Endodermal cell (in vitro differentiated cells): ENCODE results near the gene IFT88. TPM values are rescaled to one million over a fixed set of nuclear protein-coding genes. Genes with fewer than 3 reads are reported as not detected.

ENCODE experiments used
- DNase-seq: peaks from one replicate; pipeline ENCODE4 v3.0.0-alpha.2; 2017
- H3K27ac ChIP-seq: 2 replicates; pipeline ENCODE4 v1.5.1; 2013; ENCODE audit warnings: mild to moderate bottlenecking, low read depth, low read length, moderate library complexity
- H3K27me3 ChIP-seq: 2 replicates; pipeline ENCODE4 v1.6.1; 2013; ENCODE audit warnings: mild to moderate bottlenecking, low read length, moderate library complexity; ENCODE audit not compliant: insufficient read depth, control insufficient read depth, poor library complexity, severe bottlenecking
- H3K36me3 ChIP-seq: 2 replicates; pipeline ENCODE4 v1.7.0; 2013; ENCODE audit warnings: mild to moderate bottlenecking, low read length, moderate library complexity; ENCODE audit not compliant: control insufficient read depth, insufficient read depth
- H3K4me1 ChIP-seq: one replicate; pipeline ENCODE4 v1.7.0; 2013; ENCODE audit warnings: low read length; ENCODE audit not compliant: control insufficient read depth, insufficient read depth
- H3K4me3 ChIP-seq: 2 replicates; pipeline ENCODE4 v1.5.1; 2013; ENCODE audit warnings: mild to moderate bottlenecking, low read length, moderate library complexity
- H3K9ac ChIP-seq: 2 replicates; pipeline ENCODE4 v1.6.1; 2013; ENCODE audit warnings: mild to moderate bottlenecking, low read length, moderate library complexity; ENCODE audit not compliant: poor library complexity, severe bottlenecking; ENCODE audit errors: extremely low read depth
- H3K9me3 ChIP-seq: 2 replicates; pipeline ENCODE4 v1.6.1; 2013; ENCODE audit warnings: mild to moderate bottlenecking, low read length, moderate library complexity; ENCODE audit not compliant: control insufficient read depth
- H3K27ac Mint-ChIP-seq: 2 replicates; pipeline ENCODE4 v1.8.0; 2020; ENCODE audit warnings: mixed read lengths
- H3K27me3 Mint-ChIP-seq: 2 replicates; pipeline ENCODE4 v1.8.0; 2021; ENCODE audit warnings: mild to moderate bottlenecking, mixed read lengths; ENCODE audit not compliant: insufficient read depth
- H3K36me3 Mint-ChIP-seq: 2 replicates; pipeline ENCODE4 v1.8.0; 2020; ENCODE audit warnings: low read depth, mixed read lengths
- H3K4me1 Mint-ChIP-seq: 2 replicates; pipeline ENCODE4 v1.8.0; 2020; ENCODE audit warnings: mixed read lengths
- H3K4me3 Mint-ChIP-seq: 2 replicates; pipeline ENCODE4 v1.8.0; 2020; ENCODE audit warnings: mild to moderate bottlenecking, moderate library complexity, mixed read lengths
- H3K9me3 Mint-ChIP-seq: 2 replicates; pipeline ENCODE4 v1.8.0; 2020; ENCODE audit warnings: mild to moderate bottlenecking, mixed read lengths
- CTCF ChIP-seq: fragments of 200-600 bp; sonication (generic); conservative IDR thresholded peaks from 2 replicates; pipeline ENCODE4 v1.5.0; 2021; ENCODE audit warnings: antibody characterized with exemption, mild to moderate bottlenecking
- WGBS, 2 experiments: methylation state at CpG; one replicate each; pipeline versions ENCODE4 v1.1.5 to v1.1.7; 2013; ENCODE audit warnings: missing lambda C conversion rate in 2 of 2, mixed read lengths in 1 of 2; ENCODE audit not compliant: insufficient coverage in 1 of 2, insufficient read length in 1 of 2; 5-methylcytosine and 5-hydroxymethylcytosine counted together
- total RNA-seq, 2 donors: library from RNA; stranded (reverse); fragmentation: NEBNext Ultra II Directional in 1 of 2; extraction: Animal tissue kit (Norgen Biotek cat#: 25700) in 1 of 2; gene quantifications; 2 replicates in 1 of 2; 3 replicates in 1 of 2; pipeline ENCODE4 v1.2.1, GENCODE V29; 2021

IFT88 gene
- total RNA-seq, 2 donors from 2014 or later, result 15.2 to 18.7 TPM

GRCh38 chr13:20633802-20634201, 66.8 kb downstream of the IFT88 start:
- H3K4me1 Mint-ChIP-seq, result peaks cover 7% of the 10 kb centered on the region
- no peaks in the 10 kb centered on the region for H3K9me3 ChIP-seq
- H3K9me3 Mint-ChIP-seq, result no peaks in the 10 kb centered on the region
- DNase-seq, result peak; percentile 31
- peaks cover 13% of the 10 kb centered on the region for H3K36me3 Mint-ChIP-seq
- H3K9ac ChIP-seq, result no peak overlapping the region
- H3K4me1 ChIP-seq, result no peaks in the 10 kb centered on the region
- no peak overlapping the region for H3K27ac Mint-ChIP-seq
- 94% methylated on average over 2 to 3 of the region's 3 CpGs for WGBS, 2 experiments
- no peak overlapping the region for H3K4me3 ChIP-seq
- no peaks in the 10 kb centered on the region for H3K27me3 ChIP-seq
- TF ChIP-seq CTCF, result no peak
- H3K36me3 ChIP-seq, result no peaks in the 10 kb centered on the region
- H3K27ac ChIP-seq, result no peak overlapping the region
- no peaks in the 10 kb centered on the region for H3K27me3 Mint-ChIP-seq
- no peak overlapping the region for H3K4me3 Mint-ChIP-seq

DNA sequence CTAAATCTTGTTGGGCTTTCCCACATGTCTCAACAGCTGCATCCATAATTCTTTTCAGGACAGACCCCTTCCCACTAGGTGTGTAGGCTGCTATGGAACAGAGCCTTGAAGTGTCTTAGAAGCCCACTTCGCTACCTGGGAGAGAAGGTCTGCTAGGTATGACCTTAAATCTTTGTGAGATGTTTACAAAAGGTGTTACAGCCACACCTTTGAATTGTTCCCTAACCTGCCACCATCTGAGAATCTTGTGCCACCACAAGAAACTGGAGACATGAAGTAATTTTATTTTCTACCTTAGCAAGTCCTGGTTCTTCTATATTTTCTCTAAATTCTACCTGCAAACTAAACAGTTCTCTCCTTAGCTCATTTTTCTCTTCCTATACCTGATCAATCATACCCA, 69.1 kb downstream of the IFT88 start:
- H3K27me3 ChIP-seq, result no peaks in the 10 kb centered on the region
- Mint-ChIP-seq H3K4me1 (peaks cover 7% of the 10 kb centered on the region), H3K27ac (no peak overlapping the region), H3K27me3 (no peaks in the 10 kb centered on the region), H3K9me3 (no peaks in the 10 kb centered on the region), H3K4me3 (no peak overlapping the region), H3K36me3 (peaks cover 11% of the 10 kb centered on the region)
- H3K36me3 ChIP-seq, result no peaks in the 10 kb centered on the region
- H3K27ac ChIP-seq, result no peak overlapping the region
- H3K9ac ChIP-seq, result no peak overlapping the region
- no peak for TF ChIP-seq CTCF
- no peak for DNase-seq
- H3K4me1 ChIP-seq, result no peaks in the 10 kb centered on the region
- no peak overlapping the region for H3K4me3 ChIP-seq
- H3K9me3 ChIP-seq, result no peaks in the 10 kb centered on the region
- WGBS, 2 experiments, result 80 to 95% methylated on average over 1 of the region's 1 CpG

- Histone ChIP-seq H3K9me3 (no peaks in the 10 kb centered on the region), H3K27me3 (no peaks in the 10 kb centered on the region), H3K4me1 (no peaks in the 10 kb centered on the region), H3K27ac (no peak overlapping the region), H3K36me3 (no peaks in the 10 kb centered on the region), H3K4me3 (no peak overlapping the region), H3K9ac (no peak overlapping the region)
- H3K36me3 Mint-ChIP-seq, result peaks cover 10% of the 10 kb centered on the region
- H3K27ac Mint-ChIP-seq, result no peak overlapping the region
- no peaks in the 10 kb centered on the region for H3K9me3 Mint-ChIP-seq
- H3K4me1 Mint-ChIP-seq, result peaks cover 7% of the 10 kb centered on the region
- WGBS, 2 experiments, result 88 to 94% methylated on average over 3 to 5 of the region's 5 CpGs
- no peaks in the 10 kb centered on the region for H3K27me3 Mint-ChIP-seq
- H3K4me3 Mint-ChIP-seq, result no peak overlapping the region
- TF ChIP-seq CTCF, result no peak
- DNase-seq, result no peak
Observed at GRCh38 chr13:20637811-20638210, 70.9 kb downstream of the IFT88 start.
